SU-DHL-6 (cell line): Measurements from ENCODE around the gene PRMT1.

Source experiments
- H2AFZ ChIP-seq: fragments of 200-600 bp; sonication (generic); 2 replicates; pipeline ENCODE4 v1.6.1; 2014; ENCODE audit warnings: low read depth, mild to moderate bottlenecking, moderate library complexity, mixed read lengths, antibody characterized with exemption, low read length; ENCODE audit not compliant: severe bottlenecking
- H3F3A ChIP-seq: fragments of 200-600 bp; shearing (Covaris generic); 2 replicates; pipeline ENCODE4 v1.6.0; 2016; ENCODE audit warnings: antibody characterized with exemption, mild to moderate bottlenecking; ENCODE audit not compliant: insufficient read depth
- H3K27ac ChIP-seq: fragments of 200-600 bp; sonication (generic); 2 replicates; pipeline ENCODE4 v1.5.1; 2016; ENCODE audit warnings: low read depth, mild to moderate bottlenecking, low read length, moderate library complexity, mixed read lengths
- H3K27me3 ChIP-seq: fragments of 200-600 bp; sonication (generic), shearing (Covaris generic); 2 replicates; pipeline ENCODE4 v1.6.0; 2014; ENCODE audit warnings: mild to moderate bottlenecking, low read length
- H3K36me3 ChIP-seq: fragments of 200-600 bp; sonication (generic); 2 replicates; pipeline ENCODE4 v1.6.1; 2014; ENCODE audit warnings: mild to moderate bottlenecking, low read length, mixed read lengths
- H3K4me2 ChIP-seq: fragments of 300-600, 200-600 bp; shearing (Covaris generic), sonication (generic); 2 replicates; pipeline ENCODE4 v1.6.0; 2014; ENCODE audit warnings: low read length, low read depth, mild to moderate bottlenecking; ENCODE audit not compliant: poor library complexity, severe bottlenecking
- H3K4me3 ChIP-seq: fragments of 200-600 bp; sonication (generic); 2 replicates; pipeline ENCODE4 v1.5.1; 2014; ENCODE audit warnings: antibody characterized with exemption, low read length, mild to moderate bottlenecking, mixed read lengths; ENCODE audit not compliant: insufficient read depth, poor library complexity, severe bottlenecking
- H3K79me2 ChIP-seq: fragments of 200-600 bp; sonication (generic); 2 replicates; pipeline ENCODE4 v1.6.1; 2014; ENCODE audit warnings: mild to moderate bottlenecking, low read length, moderate library complexity; ENCODE audit not compliant: insufficient read depth
- H3K9ac ChIP-seq: fragments of 200-600 bp; sonication (generic); 2 replicates; pipeline ENCODE4 v1.7.0; 2014; ENCODE audit warnings: mild to moderate bottlenecking, low read length
- H3K9me2 ChIP-seq: fragments of 200-600 bp; sonication (generic); replicated peaks from 2 replicates; pipeline ENCODE4 v1.6.1; 2014; ENCODE audit warnings: low read length; ENCODE audit not compliant: insufficient read depth
- H3K9me3 ChIP-seq: fragments of 200-600 bp; sonication (generic); 2 replicates; pipeline ENCODE4 v1.6.1; 2014; ENCODE audit warnings: low read length, mixed read lengths; ENCODE audit not compliant: insufficient read depth
- H4K20me1 ChIP-seq: fragments of 200-600 bp; sonication (generic); 2 replicates; pipeline ENCODE4 v1.6.1; 2014; ENCODE audit warnings: low read depth, mild to moderate bottlenecking, antibody characterized with exemption, low read length, moderate library complexity, mixed read lengths
- EZH2phosphoT487 ChIP-seq: fragments of 200-600 bp; sonication (generic), shearing (Covaris generic); conservative IDR thresholded peaks from 2 replicates; pipeline ENCODE4 v1.6.1; 2018; ENCODE audit warnings: mild to moderate bottlenecking, antibody characterized with exemption, low read length, moderate library complexity, mixed read lengths
- TF ChIP-seq, protein P1 (sequence below): fragments of 200-600 bp; sonication (generic); IDR thresholded peaks from one replicate; pipeline ENCODE4 v1.5.1; 2017; ENCODE audit warnings: antibody characterized with exemption, mild to moderate bottlenecking, low read length, moderate library complexity; ENCODE audit not compliant: insufficient read depth, poor library complexity, severe bottlenecking

PRMT1 gene

DNA sequence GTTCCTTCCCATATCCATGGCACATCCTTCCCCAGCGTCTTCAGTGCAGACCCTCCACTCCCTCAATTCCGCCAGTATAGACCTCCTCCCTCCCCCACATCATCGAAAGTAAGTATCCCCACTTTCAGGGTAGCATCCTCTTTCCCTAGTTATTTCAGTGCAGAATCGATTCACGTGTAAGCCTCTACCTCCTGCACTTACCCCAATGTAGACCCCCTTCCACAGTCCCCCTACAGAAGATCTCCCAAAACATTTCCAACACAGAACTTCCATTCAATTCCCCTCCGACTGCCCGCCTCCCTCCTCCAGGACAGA lies 12.1 kb upstream of the PRMT1 start:
- Histone ChIP-seq H3K27me3 (no peaks in the 10 kb centered on the region), H3K4me2 (peak overlapping the region; percentile 80), H3F3A (0 out of 2 replicates have a peak, but pooled peaks cover 4% of the 10 kb centered on the region), H2AFZ (no peak overlapping the region), H3K27ac (peak overlapping the region; percentile 90), H3K9me2 (no peaks in the 10 kb centered on the region), H3K36me3 (0 out of 2 replicates have a peak, but pooled peaks cover 2% of the 10 kb centered on the region), H3K9me3 (no peaks in the 10 kb centered on the region), H3K79me2 (peaks cover 44% of the 10 kb centered on the region), H4K20me1 (no peaks in the 10 kb centered on the region), H3K9ac (peak overlapping the region; percentile 90), H3K4me3 (peak overlapping the region; percentile 96)
- TF ChIP-seq, protein P1, sequence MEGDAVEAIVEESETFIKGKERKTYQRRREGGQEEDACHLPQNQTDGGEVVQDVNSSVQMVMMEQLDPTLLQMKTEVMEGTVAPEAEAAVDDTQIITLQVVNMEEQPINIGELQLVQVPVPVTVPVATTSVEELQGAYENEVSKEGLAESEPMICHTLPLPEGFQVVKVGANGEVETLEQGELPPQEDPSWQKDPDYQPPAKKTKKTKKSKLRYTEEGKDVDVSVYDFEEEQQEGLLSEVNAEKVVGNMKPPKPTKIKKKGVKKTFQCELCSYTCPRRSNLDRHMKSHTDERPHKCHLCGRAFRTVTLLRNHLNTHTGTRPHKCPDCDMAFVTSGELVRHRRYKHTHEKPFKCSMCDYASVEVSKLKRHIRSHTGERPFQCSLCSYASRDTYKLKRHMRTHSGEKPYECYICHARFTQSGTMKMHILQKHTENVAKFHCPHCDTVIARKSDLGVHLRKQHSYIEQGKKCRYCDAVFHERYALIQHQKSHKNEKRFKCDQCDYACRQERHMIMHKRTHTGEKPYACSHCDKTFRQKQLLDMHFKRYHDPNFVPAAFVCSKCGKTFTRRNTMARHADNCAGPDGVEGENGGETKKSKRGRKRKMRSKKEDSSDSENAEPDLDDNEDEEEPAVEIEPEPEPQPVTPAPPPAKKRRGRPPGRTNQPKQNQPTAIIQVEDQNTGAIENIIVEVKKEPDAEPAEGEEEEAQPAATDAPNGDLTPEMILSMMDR: no peak
- TF ChIP-seq EZH2phosphoT487: no peak

DNA sequence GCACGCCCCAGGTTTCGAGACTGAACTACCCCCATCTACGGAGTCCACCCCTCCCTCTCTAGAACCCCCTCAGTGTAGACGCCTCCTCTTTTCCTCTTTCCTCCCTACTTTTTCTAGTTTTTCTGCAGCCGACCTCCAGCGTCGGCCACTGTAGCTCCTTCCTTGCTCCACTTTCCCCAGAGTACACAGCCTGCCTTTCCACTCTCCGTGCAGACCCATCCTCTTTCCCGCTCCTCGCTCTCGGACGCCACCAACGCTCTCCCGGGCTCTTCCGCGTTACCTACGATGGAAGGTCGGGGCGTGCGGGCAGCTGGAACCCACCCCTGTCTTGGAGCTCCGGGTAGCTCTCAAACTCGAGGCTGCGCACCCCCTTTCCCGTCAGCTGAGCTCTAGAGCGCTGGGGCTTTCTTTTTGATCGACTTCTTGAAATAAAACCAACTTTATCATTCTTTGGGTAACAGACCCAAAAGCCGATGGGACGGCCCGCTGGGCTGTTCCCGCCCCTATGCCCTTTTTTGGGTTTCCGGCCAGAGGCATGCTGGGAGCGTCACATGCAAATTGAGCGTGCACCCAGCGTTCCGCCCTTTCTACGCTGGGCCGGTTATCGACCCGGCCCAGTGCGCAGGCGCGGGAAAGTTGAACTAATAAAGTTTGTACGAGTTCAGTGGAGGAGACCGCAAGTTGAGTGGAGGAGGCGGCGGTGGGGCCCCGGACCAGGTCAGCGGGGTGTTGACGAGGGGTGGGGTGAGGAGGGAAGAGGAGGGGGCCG lies 11.5 kb upstream of the PRMT1 start, which contains the start of the genes BCL2L12 and IRF3:
Gene BCL2L12, plus strand, starts transcription at position 583 of the 769 bp plus-strand sequence. CDS start 760 bp downstream, outside the sequence.
Gene IRF3, minus strand, starts transcription at position 507 of the 769 bp plus-strand sequence. CDS start 1,019 bp downstream, outside the sequence.
- peaks cover 44% of the 10 kb centered on the region for H3K79me2 ChIP-seq
- H4K20me1 ChIP-seq: no peaks in the 10 kb centered on the region
- peak within 1 kb of the TSS; percentile 90 for H3K27ac ChIP-seq
- no peaks in the 10 kb centered on the region for H3K9me2 ChIP-seq
- no peaks in the 10 kb centered on the region for H3K9me3 ChIP-seq
- peak within 1 kb of the TSS; percentile 96 for H3K4me2 ChIP-seq
- H3K4me3 ChIP-seq: peak within 1 kb of the TSS; percentile 96
- H3K27me3 ChIP-seq: no peaks in the 10 kb centered on the region
- peak within 1 kb of the TSS; percentile 90 for H3K9ac ChIP-seq
- TF ChIP-seq EZH2phosphoT487: no peak
- TF ChIP-seq, protein P1: no peak
- no peaks in the 10 kb centered on the region for H3F3A ChIP-seq
- H3K36me3 ChIP-seq: no peaks in the 10 kb centered on the region
- H2AFZ ChIP-seq: peak within 1 kb of the TSS; percentile 50

DNA sequence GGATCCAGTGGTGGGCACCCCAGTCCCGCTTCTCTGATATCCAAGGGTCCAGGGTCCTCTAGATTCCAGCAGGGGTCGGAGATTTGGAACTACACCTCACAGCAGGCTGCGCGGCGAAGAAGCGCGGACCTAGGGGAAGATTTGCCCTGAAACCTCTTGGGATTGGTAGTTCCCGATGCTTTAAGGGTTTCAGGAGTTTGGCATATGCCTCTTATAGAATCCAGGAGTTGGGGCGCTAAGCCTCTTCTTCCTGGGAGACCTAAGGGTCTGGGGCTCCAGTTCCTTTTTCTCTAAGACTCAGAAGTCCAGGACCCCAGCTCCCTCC lies 11.0 kb upstream of the PRMT1 start:
- peak overlapping the region; percentile 96 for H3K4me2 ChIP-seq
- H3K4me3 ChIP-seq: peak overlapping the region; percentile 96
- H4K20me1 ChIP-seq: no peaks in the 10 kb centered on the region
- peaks cover 44% of the 10 kb centered on the region for H3K79me2 ChIP-seq
- no peaks in the 10 kb centered on the region for H3K27me3 ChIP-seq
- no peaks in the 10 kb centered on the region for H3K9me2 ChIP-seq
- H2AFZ ChIP-seq: no peak overlapping the region
- peak overlapping the region; percentile 90 for H3K27ac ChIP-seq
- no peaks in the 10 kb centered on the region for H3F3A ChIP-seq
- no peaks in the 10 kb centered on the region for H3K9me3 ChIP-seq
- TF ChIP-seq, protein P1: no peak
- TF ChIP-seq EZH2phosphoT487: no peak
- no peaks in the 10 kb centered on the region for H3K36me3 ChIP-seq
- H3K9ac ChIP-seq: peak overlapping the region; percentile 90
